ENCODE results near the gene MT1B. TPM values are rescaled to one million over a fixed set of nuclear protein-coding genes. Genes with fewer than 3 reads are reported as not detected.

Gene MT1B
- total and polyA plus RNA-seq, 2 of the 13 experiments (the other 11 are each of a cell fraction or from before 2014, with no cell fraction given), result 0.89 TPM; not detected in 1

- TF ChIP-seq SP5 (CRISPR knock-in tag; IDR thresholded peaks at IDR 0.05; ENCODE audit: borderline replicate concordance, low read depth) (no peak), ZNF263 (CRISPR knock-in tag; IDR thresholded peaks at IDR 0.05) (no peak), PCBP2 (optimal IDR thresholded peaks at IDR 0.05; ENCODE audit: low read depth, low read length, poor library complexity, severe bottlenecking) (no peak), PAX8 (CRISPR knock-in tag; IDR thresholded peaks at IDR 0.05; ENCODE audit: borderline replicate concordance) (no peak), KDM5A (IDR thresholded peaks at IDR 0.05; ENCODE audit: borderline replicate concordance, low read length) (no peak), RXRB (CRISPR knock-in tag; IDR thresholded peaks at IDR 0.05; ENCODE audit: borderline replicate concordance) (peak; percentile 34), ZNF530 (CRISPR knock-in tag; IDR thresholded peaks at IDR 0.05; ENCODE audit: low read depth) (no peak), ZNF704 (CRISPR knock-in tag; IDR thresholded peaks at IDR 0.05; ENCODE audit: borderline replicate concordance) (no peak), SRF (IDR thresholded peaks at IDR 0.05; ENCODE audit: low read depth, low read length) (no peak), SRSF1 (optimal IDR thresholded peaks at IDR 0.05; ENCODE audit: low read depth, low read length) (no peak), ZNF746 (CRISPR knock-in tag; IDR thresholded peaks at IDR 0.05) (no peak), U2AF1 (optimal IDR thresholded peaks at IDR 0.05; ENCODE audit: low read depth, low read length) (no peak), ZNF672 (CRISPR knock-in tag; IDR thresholded peaks at IDR 0.05) (no peak), ZNF720 (CRISPR knock-in tag; IDR thresholded peaks at IDR 0.05) (no peak), LCORL (IDR thresholded peaks at IDR 0.05) (no peak), LCORL (CRISPR knock-in tag; IDR thresholded peaks at IDR 0.05) (peak; percentile 47; the same call in 1 of the 2 replicates), ZNF766 (CRISPR knock-in tag; IDR thresholded peaks at IDR 0.05; ENCODE audit: borderline replicate concordance) (no peak), KLF16 (CRISPR knock-in tag; IDR thresholded peaks at IDR 0.05) (0 out of 4 replicates have a peak, but pooled peaks of 1 of the 2 experiments have one; percentile 24), ZNF709 (CRISPR knock-in tag; IDR thresholded peaks at IDR 0.05) (no peak), MXD4 (CRISPR knock-in tag; IDR thresholded peaks at IDR 0.05) (peak; percentile 62; the same call in 1 of the 2 replicates), ZNF749 (CRISPR knock-in tag; IDR thresholded peaks at IDR 0.05; ENCODE audit: borderline replicate concordance) (no peak), ZNF761 (CRISPR knock-in tag; conservative IDR thresholded peaks at IDR 0.05) (no peak), NFYB (CRISPR knock-in tag; IDR thresholded peaks at IDR 0.05) (no peak), E2F2 (CRISPR knock-in tag; IDR thresholded peaks at IDR 0.05; ENCODE audit: borderline replicate concordance) (no peak), ZNF205 (CRISPR knock-in tag; IDR thresholded peaks at IDR 0.05) (0 out of 2 replicates have a peak, but pooled peaks have one; percentile 4), FOXP1 (IDR thresholded peaks at IDR 0.05) (no peak), FOXP1 (CRISPR knock-in tag; IDR thresholded peaks at IDR 0.05) (no peak), ZNF331 (CRISPR knock-in tag; IDR thresholded peaks at IDR 0.05) (no peak; the same call in 1 of the 2 replicates), ZBTB43 (CRISPR knock-in tag; conservative IDR thresholded peaks at IDR 0.05) (no peak)
- TF ChIP-seq, protein P1, sequence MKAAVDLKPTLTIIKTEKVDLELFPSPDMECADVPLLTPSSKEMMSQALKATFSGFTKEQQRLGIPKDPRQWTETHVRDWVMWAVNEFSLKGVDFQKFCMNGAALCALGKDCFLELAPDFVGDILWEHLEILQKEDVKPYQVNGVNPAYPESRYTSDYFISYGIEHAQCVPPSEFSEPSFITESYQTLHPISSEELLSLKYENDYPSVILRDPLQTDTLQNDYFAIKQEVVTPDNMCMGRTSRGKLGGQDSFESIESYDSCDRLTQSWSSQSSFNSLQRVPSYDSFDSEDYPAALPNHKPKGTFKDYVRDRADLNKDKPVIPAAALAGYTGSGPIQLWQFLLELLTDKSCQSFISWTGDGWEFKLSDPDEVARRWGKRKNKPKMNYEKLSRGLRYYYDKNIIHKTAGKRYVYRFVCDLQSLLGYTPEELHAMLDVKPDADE (CRISPR knock-in tag; IDR thresholded peaks at IDR 0.05), result no peak
Observed at GRCh38 chr16:56609463-56609921, 42.2 kb upstream of the MT1B start (continued).
